Activated T-helper 2 cell treated with anti-CD3 and anti-CD28 coated beads, Interferon-gamma antibody, Interleukin-2, Interleukin-4, amounts not matched to agents 10 μg/mL and 5 μg/mL and 100 μg/mL, durations not matched to agents 14 hours and 24 hours and 36 hours (primary cell): ENCODE data around the gene TTC13. TPM values are rescaled to one million over a fixed set of nuclear protein-coding genes. Genes with fewer than 3 reads are reported as not detected.

Experiments
- DNase-seq: peaks from one replicate; pipeline ENCODE4 v3.0.0; 2021; ENCODE audit warnings: low spot score
- H3K27ac Mint-ChIP-seq: one replicate; pipeline ENCODE4 v1.8.0; 2021; ENCODE audit warnings: mixed read lengths
- H3K27me3 Mint-ChIP-seq: one replicate; pipeline ENCODE4 v1.8.0; 2021; ENCODE audit warnings: low read depth, mixed read lengths
- H3K36me3 Mint-ChIP-seq: one replicate; pipeline ENCODE4 v1.8.0; 2021; ENCODE audit warnings: low read depth, mixed read lengths
- H3K4me1 Mint-ChIP-seq: one replicate; pipeline ENCODE4 v1.8.0; 2021; ENCODE audit warnings: low read depth, mixed read lengths
- H3K4me3 Mint-ChIP-seq: one replicate; pipeline ENCODE4 v1.8.0; 2021; ENCODE audit warnings: low read depth, mild to moderate bottlenecking, moderate library complexity, mixed read lengths
- H3K9me3 Mint-ChIP-seq: one replicate; pipeline ENCODE4 v1.8.0; 2021; ENCODE audit warnings: mixed read lengths
- intact Hi-C: fragments of 100-400 bp; cut with micrococcal nuclease; formaldehyde crosslinking; loops from one replicate; pipeline ENCODE4 v1.15.1; 2023
- total RNA-seq: library from RNA; stranded (reverse); gene quantifications from 2 replicates; pipeline ENCODE4 v1.2.3, GENCODE V29; 2022

The TTC13 gene
- total RNA-seq, 1 donor from 2014 or later: 17.7 TPM

DNA sequence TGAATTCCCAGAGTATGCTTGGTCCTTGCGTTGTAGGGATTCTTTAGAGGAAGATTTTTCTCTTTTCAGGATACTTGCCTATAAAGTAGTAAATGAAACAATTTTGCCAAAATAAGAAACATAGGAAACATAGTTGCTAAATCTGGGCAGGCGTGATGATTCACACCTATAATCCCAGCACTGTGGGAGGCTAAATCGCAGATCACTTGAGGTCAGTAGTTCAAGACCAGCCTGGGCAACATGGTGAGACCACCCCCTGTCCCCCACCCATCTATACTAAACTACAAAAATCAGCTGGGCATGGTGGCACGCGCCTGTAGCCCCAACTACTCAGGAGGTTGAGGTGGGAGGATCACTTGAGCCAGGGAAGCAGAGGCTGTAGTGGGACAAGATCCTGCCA is 5.2 kb upstream of the TTC13 start:
- peaks cover 7% of the 10 kb centered on the region for H3K36me3 Mint-ChIP-seq
- no peaks in the 10 kb centered on the region for H3K27me3 Mint-ChIP-seq
- intact Hi-C loops: no loop called here
- H3K9me3 Mint-ChIP-seq: no peaks in the 10 kb centered on the region
- H3K4me3 Mint-ChIP-seq: no peak overlapping the region
- no peak for DNase-seq
- peaks cover 18% of the 10 kb centered on the region for H3K4me1 Mint-ChIP-seq
- H3K27ac Mint-ChIP-seq: no peak overlapping the region

DNA sequence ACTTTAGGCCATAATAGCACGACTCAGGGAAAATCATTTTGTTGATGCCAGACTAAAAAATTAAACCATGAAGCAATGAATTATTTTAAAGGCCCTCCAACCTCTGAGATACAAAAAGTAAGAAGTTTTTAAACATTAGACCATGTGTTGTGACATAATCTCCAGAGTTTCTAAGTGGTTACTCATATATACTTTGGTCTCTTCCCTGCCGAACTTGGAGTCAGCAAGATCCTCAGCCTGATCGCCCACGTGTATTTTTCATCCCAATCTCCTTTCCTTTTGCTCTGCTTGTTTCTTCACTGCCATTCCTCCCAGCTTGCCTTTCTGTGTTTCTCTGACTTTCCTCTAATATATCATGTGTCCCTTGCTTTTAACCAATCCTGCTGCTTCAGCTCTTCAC is 4.0 kb upstream of the TTC13 start:
- no peaks in the 10 kb centered on the region for H3K27me3 Mint-ChIP-seq
- DNase-seq: no peak
- intact Hi-C loops: no loop called here
- no peak overlapping the region for H3K27ac Mint-ChIP-seq
- no peaks in the 10 kb centered on the region for H3K9me3 Mint-ChIP-seq
- H3K4me3 Mint-ChIP-seq: no peak overlapping the region
- peaks cover 17% of the 10 kb centered on the region for H3K4me1 Mint-ChIP-seq
- peaks cover 5% of the 10 kb centered on the region for H3K36me3 Mint-ChIP-seq

DNA sequence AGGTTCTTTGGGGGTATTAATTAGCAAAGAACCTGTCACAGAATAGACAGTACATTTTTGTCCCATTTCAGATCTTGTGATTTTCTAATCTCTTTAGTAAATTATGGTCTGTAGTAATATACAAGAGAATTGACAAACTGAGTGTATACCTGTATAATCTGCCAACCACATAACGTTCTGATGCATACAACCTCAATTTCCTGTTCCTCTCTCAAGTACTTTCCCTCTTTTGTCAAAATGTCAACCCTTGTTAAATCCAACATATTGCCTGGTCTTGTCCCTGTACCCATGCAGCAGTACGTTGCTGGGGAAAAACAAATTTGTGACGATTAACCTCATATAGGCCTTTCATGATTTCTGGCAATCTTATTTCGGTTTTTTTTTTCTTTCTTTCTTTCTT is 1.3 kb upstream of the TTC13 start:
- DNase-seq: no peak
- Mint-ChIP-seq H3K9me3 (no peaks in the 10 kb centered on the region), H3K27me3 (no peaks in the 10 kb centered on the region), H3K4me3 (peak overlapping the region; percentile 98), H3K4me1 (peaks cover 31% of the 10 kb centered on the region), H3K36me3 (peaks cover 16% of the 10 kb centered on the region), H3K27ac (peak overlapping the region; percentile 93)
- intact Hi-C loops: loop anchor here (1.0 to 5.0 kb wide), 5 partner anchors 59 to 913 kb away; partner anchors contain the start of genes C1orf198, COG2 and GALNT2

DNA sequence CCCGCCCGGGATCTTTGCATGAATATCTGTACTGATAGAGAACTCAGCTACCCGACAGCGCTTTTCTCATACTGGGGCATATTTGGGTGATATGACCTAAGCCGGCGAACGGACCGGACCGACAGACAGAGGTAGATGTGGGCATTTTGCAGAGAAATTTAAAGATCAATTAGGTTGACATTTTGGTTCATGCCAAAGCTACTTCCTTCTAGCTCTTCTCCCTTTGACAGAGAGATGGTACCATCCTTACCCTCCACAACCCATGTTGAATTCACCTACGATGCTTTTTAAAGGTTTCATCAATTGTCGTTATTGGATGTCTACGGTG is 692 bp upstream of the TTC13 start:
- H3K4me3 Mint-ChIP-seq: peak overlapping the region; percentile 98
- H3K27me3 Mint-ChIP-seq: no peaks in the 10 kb centered on the region
- peak overlapping the region; percentile 93 for H3K27ac Mint-ChIP-seq
- intact Hi-C loops: loop anchor here (1.0 to 5.0 kb wide), 5 partner anchors 59 to 912 kb away; partner anchors contain the start of genes C1orf198, COG2 and GALNT2
- peaks cover 19% of the 10 kb centered on the region for H3K36me3 Mint-ChIP-seq
- H3K4me1 Mint-ChIP-seq: peaks cover 36% of the 10 kb centered on the region
- DNase-seq: no peak
- H3K9me3 Mint-ChIP-seq: no peaks in the 10 kb centered on the region

DNA sequence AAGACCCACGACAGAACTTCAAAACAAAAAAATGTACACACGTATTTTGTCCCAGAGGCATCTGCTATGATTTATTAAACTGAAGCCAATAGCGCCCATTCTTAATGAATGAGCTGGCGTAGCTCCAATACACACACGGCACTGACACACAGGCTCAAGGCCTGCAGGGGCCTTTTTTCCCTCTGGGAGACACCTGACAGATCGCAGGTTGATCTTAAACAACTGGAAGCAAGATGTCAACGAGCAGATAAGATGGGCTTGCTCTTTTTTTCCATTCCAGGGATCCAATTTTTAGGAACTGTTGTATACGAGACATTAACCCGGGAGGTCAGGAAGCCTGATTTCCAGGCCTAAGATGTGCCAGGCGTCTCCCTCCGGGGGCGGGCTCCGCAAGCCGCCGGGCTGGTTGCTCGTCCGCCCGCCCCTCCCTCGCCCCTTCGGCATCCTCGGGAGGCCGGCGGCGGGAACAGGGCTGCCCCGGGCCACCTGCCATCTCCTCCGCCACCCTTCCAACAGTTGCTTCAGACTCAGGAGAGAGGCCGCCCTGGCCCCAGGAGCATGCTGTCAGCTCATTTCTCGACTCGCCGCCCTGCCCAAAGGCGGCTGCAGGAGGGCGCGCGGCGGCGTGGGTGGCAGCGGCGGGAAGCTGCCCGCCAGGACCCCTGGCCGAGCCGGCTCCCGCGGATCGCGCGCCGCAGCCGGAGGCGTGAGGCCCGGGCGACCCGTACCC is 735 bp downstream of the TTC13 start:
- Mint-ChIP-seq H3K27ac (peak overlapping the region; percentile 88), H3K4me3 (peak overlapping the region; percentile 95), H3K4me1 (peaks cover 45% of the 10 kb centered on the region), H3K9me3 (no peaks in the 10 kb centered on the region), H3K27me3 (no peaks in the 10 kb centered on the region), H3K36me3 (peaks cover 29% of the 10 kb centered on the region)
- intact Hi-C loops: loop anchor here (1.0 to 5.0 kb wide), 6 partner anchors 61 to 911 kb away; partner anchors contain the start of genes C1orf198, COG2, GALNT2 and GNPAT
- peak; percentile 20 for DNase-seq

DNA sequence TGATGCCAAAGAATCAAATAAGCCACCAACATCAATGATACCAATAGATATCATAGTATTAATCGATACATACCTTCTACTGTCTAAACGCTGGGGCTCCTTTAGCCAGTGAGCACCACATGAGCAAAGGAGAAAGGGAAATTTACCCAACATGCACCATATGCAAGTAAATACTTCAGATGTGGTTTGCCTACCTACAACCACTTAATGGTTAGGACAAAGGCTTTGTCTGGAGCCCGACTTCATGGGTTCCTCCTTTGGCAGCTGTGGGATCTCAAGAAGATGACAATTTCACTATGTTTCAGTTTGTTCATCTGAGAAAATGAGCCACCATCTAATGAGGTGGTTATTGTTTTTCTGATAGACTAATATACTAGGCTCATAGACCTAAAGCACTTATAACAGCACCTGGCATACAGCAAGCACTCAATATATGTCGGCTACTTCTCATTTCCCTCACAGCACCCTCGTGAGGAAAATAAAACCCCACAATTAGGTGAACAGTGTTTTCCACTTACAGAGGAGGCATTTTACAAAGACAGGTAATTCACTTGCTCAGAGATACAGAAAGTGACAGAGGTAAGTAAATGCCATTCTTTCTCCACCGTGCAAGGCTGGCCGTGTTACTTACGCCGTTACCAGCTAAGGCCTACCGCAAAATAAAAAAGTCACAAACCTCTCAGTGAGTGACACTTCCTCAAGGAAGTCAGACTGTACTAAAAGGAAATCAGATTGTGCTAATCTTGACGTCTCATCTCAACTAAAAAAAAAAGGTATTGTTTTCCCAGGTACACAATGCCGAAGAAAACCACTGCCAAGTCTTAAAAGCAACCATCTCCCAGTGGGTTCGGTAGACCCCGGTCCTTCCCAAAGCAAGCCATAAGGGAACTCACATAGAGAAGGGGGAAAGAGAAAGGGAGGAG is 1.6 kb downstream of the TTC13 start:
- Mint-ChIP-seq H3K27ac (peak overlapping the region; percentile 88), H3K9me3 (no peaks in the 10 kb centered on the region), H3K4me1 (peaks cover 54% of the 10 kb centered on the region), H3K36me3 (peaks cover 29% of the 10 kb centered on the region), H3K27me3 (no peaks in the 10 kb centered on the region), H3K4me3 (peak overlapping the region; percentile 95)
- intact Hi-C loops: loop anchor here (5.0 kb wide), 1 partner anchor 910 kb away; the partner anchor contains the start of gene GALNT2
- DNase-seq: peak; percentile 27

DNA sequence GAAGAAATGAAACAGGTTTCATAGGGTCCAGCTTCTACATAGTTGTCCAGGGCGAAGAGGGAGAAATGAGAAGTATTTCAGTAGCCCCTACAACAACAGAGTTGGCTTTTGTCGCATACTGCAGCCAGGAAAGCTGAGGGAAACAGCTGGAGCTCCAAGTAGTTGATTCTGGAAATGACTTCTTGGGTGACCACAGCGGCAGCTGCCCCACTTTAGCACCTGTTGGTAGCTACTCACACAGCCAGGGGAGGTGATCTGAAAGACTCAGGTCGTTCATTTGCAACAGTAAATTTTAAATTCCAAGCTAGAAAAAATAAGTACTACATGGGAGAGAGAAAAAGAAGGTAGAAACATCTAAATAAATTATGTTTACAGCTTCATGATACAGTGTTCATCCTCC is 2.3 kb downstream of the TTC13 start:
- peaks cover 60% of the 10 kb centered on the region for H3K4me1 Mint-ChIP-seq
- H3K36me3 Mint-ChIP-seq: peaks cover 29% of the 10 kb centered on the region
- no peak for DNase-seq
- H3K9me3 Mint-ChIP-seq: no peaks in the 10 kb centered on the region
- peak overlapping the region; percentile 95 for H3K4me3 Mint-ChIP-seq
- intact Hi-C loops: loop anchor here (5.0 kb wide), 1 partner anchor 909 kb away; the partner anchor contains the start of gene GALNT2
- H3K27ac Mint-ChIP-seq: no peak overlapping the region
- H3K27me3 Mint-ChIP-seq: no peaks in the 10 kb centered on the region

DNA sequence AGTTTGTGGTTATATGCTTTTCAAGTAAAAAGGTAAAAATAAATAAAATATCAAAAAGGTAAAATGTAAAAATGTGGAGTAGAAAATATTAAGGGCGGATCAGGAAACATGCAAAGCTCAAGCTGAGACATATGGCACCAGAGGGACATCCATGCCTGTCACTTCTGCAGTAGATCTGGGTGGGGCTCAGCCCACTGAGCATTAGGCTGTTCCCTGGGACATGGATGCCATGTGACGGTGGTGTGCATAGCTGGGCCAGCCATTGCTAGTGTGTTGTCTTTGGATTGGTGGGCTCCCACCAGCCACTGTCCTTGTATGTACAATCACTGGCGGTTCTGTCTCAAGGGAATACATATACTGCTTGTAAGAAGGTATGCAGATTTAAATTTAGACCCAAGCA is 3.0 kb downstream of the TTC13 start:
- DNase-seq: no peak
- Mint-ChIP-seq H3K4me1 (peaks cover 61% of the 10 kb centered on the region), H3K27ac (no peak overlapping the region), H3K27me3 (no peaks in the 10 kb centered on the region), H3K36me3 (peaks cover 29% of the 10 kb centered on the region), H3K4me3 (no peak overlapping the region), H3K9me3 (no peaks in the 10 kb centered on the region)
- intact Hi-C loops: loop anchor here (5.0 kb wide), 1 partner anchor 908 kb away; the partner anchor contains the start of gene GALNT2

DNA sequence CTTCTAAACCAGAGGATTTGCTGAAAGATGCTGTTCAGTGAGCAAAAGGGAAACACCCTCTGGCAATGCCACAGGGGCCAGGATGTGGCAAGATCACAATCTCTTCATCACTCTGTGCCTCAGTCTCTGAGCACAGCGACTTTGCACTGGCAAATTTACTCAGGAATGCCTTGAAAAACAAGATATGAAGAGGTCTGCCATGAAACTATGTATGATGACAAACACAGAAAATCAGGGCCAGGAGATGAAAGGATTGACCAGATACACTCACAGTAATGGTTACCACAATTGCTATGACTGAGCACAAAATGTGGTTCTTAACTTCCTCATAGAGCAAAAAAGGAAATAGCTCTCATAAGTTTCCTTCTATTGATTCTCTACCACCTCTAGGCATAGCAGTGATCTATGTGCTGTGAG is 5.8 kb downstream of the TTC13 start:
- H3K36me3 Mint-ChIP-seq: peaks cover 41% of the 10 kb centered on the region
- peak overlapping the region; percentile 70 for H3K27ac Mint-ChIP-seq
- H3K4me1 Mint-ChIP-seq: peaks cover 55% of the 10 kb centered on the region
- intact Hi-C loops: loop anchor here (2.0 kb wide), 2 partner anchors 30 to 302 kb away; no protein-coding TSS in a partner anchor
- peak; percentile 65 for DNase-seq
- H3K9me3 Mint-ChIP-seq: no peaks in the 10 kb centered on the region
- peak overlapping the region; percentile 54 for H3K4me3 Mint-ChIP-seq
- H3K27me3 Mint-ChIP-seq: no peaks in the 10 kb centered on the region

DNA sequence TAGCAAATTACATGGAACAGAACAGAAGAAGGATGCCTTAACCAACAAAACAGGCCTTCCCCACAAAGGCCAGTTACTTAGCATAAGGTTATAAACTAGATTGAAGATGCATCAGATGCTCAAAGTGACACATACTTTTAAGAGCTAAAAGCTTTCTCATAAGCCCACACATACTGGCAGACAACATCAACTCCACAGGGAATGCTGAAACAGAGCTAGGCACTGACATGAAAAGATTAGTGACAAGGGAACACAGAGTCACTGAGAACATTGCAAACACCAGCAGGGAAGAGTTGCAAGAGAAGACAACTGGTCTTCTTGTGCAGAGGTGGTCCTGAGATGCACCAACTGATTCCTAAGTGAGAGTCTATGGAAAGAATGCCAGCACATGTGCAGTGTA is 6.9 kb downstream of the TTC13 start:
- peaks cover 45% of the 10 kb centered on the region for H3K4me1 Mint-ChIP-seq

DNA sequence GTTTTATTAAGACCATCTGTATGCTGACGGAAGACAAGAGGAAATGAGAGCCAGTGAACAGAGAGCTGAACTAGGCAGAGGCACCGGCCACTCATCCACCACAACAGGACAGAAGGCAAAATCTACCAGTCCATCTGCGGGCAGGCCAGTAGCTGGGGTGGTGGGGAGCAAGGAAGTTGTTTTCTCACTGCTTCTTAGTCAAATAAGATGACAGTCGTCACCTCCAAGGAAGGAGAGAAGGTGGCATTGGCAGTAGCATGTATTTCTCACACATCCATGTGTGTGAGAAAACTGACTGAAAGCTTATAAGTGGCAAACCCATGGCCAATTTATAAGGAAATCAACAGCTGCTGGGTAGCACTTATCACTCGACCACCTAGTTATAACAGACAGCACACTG is 8.2 kb downstream of the TTC13 start:
- peaks cover 37% of the 10 kb centered on the region for H3K4me1 Mint-ChIP-seq
- intact Hi-C loops: no loop called here
- DNase-seq: no peak
- H3K27me3 Mint-ChIP-seq: no peaks in the 10 kb centered on the region
- H3K36me3 Mint-ChIP-seq: peaks cover 26% of the 10 kb centered on the region
- no peaks in the 10 kb centered on the region for H3K9me3 Mint-ChIP-seq
- H3K4me3 Mint-ChIP-seq: no peak overlapping the region
- no peak overlapping the region for H3K27ac Mint-ChIP-seq

More for the DNA sequence above, 6.9 kb downstream of the TTC13 start:
- intact Hi-C loops: loop anchor here (2.0 kb wide), 2 partner anchors 29 to 303 kb away; no protein-coding TSS in a partner anchor
- H3K27me3 Mint-ChIP-seq: no peaks in the 10 kb centered on the region
- H3K9me3 Mint-ChIP-seq: no peaks in the 10 kb centered on the region
- no peak for DNase-seq
- H3K4me3 Mint-ChIP-seq: no peak overlapping the region
- H3K36me3 Mint-ChIP-seq: peaks cover 38% of the 10 kb centered on the region
- no peak overlapping the region for H3K27ac Mint-ChIP-seq

DNA sequence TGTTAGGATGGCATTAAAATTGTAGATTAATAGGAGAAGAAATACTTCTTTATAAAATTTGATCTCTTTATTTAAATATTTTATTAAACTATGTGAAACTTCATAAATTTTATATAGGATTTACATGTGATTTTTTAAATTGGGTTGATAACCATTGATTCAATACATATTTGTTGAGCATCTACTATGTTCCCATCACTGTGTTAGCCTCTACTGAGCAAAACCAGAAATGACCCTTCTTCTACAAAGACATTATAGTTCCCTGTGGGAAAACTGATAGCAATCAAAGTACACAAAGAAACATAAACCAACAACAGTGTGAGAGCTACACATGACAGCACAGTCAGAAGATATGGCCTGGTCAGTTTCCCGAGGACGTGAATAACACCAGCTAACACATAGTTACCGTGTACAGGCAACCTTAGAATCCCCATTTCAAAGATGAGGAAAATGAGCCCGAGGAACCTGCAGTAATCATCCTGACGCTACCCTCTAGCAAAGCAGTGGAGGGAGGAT is 12.2 kb downstream of the TTC13 start:
- peaks cover 16% of the 10 kb centered on the region for H3K36me3 Mint-ChIP-seq
- H3K9me3 Mint-ChIP-seq: no peaks in the 10 kb centered on the region
- no peak overlapping the region for H3K27ac Mint-ChIP-seq
- intact Hi-C loops: no loop called here
- DNase-seq: no peak
- no peak overlapping the region for H3K4me3 Mint-ChIP-seq
- no peaks in the 10 kb centered on the region for H3K27me3 Mint-ChIP-seq
- H3K4me1 Mint-ChIP-seq: peaks cover 11% of the 10 kb centered on the region
